Measurements from ENCODE around the gene PPP2R2C. TPM values are rescaled to one million over a fixed set of nuclear protein-coding genes. Genes with fewer than 3 reads are reported as not detected.

The PPP2R2C gene
- total RNA-seq, 1 experiment from 2014 or later: under 0.01 TPM

GRCh38 chr4:6291784-6292297, 180.6 kb downstream of the PPP2R2C start:
- no peak for DNase-seq (ENCODE audit: low read depth)

DNA sequence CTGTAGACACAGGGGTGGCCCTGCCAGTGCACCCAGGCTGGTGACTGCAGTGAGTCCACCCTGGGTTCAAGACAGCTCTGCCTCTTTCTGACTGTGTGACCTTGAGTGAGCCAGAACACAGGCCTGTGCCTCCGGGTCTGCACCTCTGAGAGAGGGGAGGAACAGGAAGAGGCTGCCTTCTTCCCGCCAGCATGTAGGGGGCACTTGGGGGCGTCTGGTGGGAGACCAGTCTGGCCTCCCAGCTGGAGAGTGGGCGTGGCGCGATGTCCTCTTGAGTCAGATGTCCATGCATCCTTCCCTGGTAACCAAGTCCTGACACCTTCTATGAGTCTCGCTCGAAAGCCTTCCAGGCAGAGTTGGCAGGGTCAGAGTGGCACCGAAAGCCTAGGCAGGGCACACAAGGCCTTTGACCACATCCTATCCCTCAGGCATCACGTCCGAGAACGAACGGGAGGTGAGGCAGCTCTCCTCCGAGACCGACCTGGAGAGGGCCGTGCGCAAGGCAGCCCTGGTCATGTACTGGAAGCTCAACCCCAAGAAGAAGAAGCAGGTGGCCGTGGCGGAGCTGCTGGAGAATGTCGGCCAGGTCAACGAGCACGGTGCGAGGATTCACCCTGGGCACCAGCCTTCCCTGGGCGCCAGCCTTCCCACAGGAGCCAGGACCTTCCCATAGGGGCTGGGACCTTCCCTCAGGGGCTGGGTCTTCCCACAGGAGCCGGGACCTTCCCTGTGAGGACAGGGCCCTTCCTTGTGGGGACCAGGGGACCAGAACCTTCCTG, 181.5 kb downstream of the PPP2R2C start:
- DNase-seq (ENCODE audit: low read depth): no peak

DNA sequence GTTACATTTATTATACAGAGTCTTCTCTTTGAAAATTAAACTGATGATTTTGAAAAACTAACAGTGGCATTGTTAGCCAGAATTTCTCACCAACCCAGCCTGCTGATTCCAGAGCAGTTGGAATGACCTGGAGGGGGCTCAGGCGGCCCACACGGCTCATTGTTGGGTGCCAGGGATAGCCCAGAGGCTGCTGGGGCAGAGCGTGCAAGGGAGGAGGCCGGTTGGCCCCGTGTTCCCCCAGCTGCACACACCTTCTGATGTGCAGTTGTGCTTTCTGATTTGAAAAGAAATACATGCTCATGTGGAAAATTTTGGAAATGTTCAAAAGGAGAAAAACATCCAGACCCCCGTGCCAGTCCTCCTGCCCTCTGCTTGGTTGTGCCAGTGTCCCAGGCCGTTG, 182.2 kb downstream of the PPP2R2C start:
- DNase-seq (ENCODE audit: low read depth): no peak

DNA sequence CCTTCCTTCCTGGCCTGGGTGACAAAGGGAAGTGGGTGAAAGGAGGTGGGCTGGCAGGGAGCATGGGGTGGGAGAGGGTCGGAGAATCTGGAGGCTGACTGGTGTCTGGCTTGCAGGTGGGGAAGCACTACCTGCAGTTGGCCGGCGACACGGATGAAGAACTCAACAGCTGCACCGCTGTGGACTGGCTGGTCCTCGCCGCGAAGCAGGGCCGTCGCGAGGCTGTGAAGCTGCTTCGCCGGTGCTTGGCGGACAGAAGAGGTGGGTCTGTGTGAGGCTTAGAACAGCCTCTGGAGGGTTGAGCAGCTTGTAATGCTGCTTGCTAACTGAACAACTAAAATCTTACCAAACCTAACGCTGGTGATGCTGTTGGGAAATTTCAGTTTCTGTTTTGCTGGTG, 183.5 kb downstream of the PPP2R2C start:
- DNase-seq (ENCODE audit: low read depth): no peak

DNA sequence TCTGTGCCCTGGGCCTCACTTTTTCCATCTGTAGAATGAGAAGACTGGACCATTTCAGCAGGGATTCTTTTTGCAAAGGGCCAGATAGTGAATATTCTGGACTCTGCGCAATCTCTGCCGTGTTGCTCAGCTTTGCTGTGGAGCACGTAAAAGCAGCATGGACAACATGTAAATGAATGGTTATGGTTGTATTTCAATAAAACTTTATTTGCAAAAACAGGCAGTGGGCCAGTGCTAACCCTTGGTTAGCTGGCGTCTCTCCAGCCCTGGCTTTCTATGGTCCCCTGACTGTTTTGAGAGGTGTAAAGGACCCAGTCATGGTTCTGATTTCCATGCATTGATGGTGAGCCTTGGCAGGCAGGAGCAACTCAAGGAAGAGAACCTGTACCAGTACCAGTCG, 184.1 kb downstream of the PPP2R2C start:
- no peak for DNase-seq (ENCODE audit: low read depth)

GRCh38 chr4:6287017-6287788, 185.2 kb downstream of the PPP2R2C start:
- no peak for DNase-seq (ENCODE audit: low read depth)

- no peak for DNase-seq (ENCODE audit: low read depth)
Observed at GRCh38 chr4:6283282-6283681, 189.1 kb downstream of the PPP2R2C start.

GRCh38 chr4:6282314-6282771, 190.1 kb downstream of the PPP2R2C start:
- no peak for DNase-seq (ENCODE audit: low read depth)

GRCh38 chr4:6281436-6282313, 190.7 kb downstream of the PPP2R2C start:
- DNase-seq (ENCODE audit: low read depth): no peak

GRCh38 chr4:6280365-6280996, 191.9 kb downstream of the PPP2R2C start:
- DNase-seq (ENCODE audit: low read depth): no peak

DNA sequence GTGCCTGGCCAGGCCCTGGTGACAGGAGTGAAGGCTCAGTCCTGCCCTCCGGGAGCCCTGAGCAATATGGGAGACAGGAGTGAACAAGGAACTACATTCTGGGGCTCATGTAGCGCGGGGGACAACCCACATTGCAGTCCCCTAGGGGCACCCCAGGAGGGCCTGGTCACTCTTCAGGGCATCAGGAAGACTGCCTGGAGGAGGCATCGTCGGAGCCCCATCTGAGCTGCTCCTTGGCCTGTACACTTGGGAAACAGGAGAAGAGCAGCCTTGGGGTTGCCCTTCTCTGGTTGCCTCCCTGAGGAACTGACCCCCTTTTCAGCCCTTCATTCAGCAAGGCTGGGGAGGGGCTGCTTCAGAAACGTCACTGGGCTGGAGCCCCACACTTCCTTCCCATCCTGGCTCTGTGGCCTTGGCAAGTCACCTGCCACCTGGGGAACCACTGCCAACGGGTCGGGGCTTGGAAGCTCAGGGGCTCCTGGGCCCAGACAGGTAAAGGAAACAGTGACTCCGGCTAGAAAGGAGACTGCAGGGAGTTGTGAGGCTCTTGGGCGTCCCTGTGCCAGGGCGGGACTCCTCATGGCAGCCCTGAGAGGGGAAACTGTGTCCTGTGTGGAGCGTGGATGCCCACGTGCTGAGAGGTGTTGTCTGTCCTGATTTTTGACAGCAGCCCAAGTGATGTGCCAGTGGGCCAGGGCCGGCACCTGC, 192.7 kb downstream of the PPP2R2C start:
- DNase-seq (ENCODE audit: low read depth): no peak

DNA sequence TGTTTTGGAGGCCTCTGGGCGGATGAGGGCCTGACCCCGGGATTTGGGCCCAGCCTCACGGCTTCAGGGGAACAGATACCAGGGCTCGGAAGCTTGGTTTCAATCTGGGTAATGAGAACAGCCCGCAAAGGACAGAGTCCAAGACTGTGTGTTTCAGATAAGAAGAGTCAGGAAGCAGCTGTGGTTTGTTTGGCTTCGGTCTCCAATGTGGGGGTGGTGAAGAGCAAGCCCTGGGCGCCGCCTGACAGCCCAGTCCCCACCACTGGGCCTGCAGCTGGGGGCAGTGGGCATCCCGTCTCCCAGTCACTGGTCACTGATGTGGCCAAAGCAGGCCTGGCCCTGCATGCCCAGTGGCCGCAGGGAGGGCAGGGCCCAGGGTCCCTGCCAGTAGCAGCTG, 193.6 kb downstream of the PPP2R2C start:
- DNase-seq (ENCODE audit: low read depth): no peak

- DNase-seq (ENCODE audit: low read depth): no peak
Observed at GRCh38 chr4:6277935-6278800, 194.2 kb downstream of the PPP2R2C start.

DNA sequence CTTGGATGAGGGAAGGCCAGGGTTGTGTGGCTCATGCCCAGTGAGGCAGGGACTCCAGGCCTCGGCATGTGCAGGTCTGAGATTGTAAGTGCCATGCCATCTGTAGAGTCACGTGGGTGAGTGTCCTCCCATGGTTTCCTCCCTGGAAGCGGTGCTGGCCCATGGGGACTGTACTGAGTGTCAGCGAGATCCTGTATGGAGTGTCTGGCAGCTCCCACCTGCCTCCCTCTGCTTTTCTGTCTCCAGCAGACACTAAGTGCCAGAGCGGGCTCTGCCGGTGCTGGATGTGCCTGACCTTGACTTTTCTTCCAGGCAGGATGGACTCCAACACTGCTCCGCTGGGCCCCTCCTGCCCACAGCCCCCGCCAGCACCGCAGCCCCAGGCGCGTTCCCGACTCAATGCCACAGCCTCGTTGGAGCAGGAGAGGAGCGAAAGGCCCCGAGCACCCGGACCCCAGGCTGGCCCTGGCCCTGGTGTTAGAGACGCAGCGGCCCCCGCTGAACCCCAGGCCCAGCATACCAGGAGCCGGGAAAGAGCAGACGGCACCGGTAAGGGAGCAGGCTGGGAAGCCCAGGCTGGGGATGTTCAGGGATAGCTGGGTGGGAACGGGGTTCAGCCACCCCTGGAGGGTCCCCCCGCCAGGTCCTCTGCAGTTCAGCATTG, 195.1 kb downstream of the PPP2R2C start:
- no peak for DNase-seq (ENCODE audit: low read depth)

GRCh38 chr4:6275898-6276806, 196.3 kb downstream of the PPP2R2C start:
- no peak for DNase-seq (ENCODE audit: low read depth)

- DNase-seq (ENCODE audit: low read depth): no peak
Observed at GRCh38 chr4:6275351-6275750, 197.1 kb downstream of the PPP2R2C start.

- DNase-seq (ENCODE audit: low read depth): no peak
Observed at GRCh38 chr4:6273661-6273990, 198.8 kb downstream of the PPP2R2C start.
